ENCODE measurements around the gene ARID1B. TPM values are rescaled to one million over a fixed set of nuclear protein-coding genes. Genes with fewer than 3 reads are reported as not detected.

The ARID1B gene
- total and polyA plus RNA-seq, 9 of the 15 experiments (the other 6 are each of a cell fraction or from before 2014, with no cell fraction given): 12.5 to 50.5 (median 25.8) TPM

- ChIA-PET POLR2A (interaction anchor here (1.1 to 2.4 kb wide), 2 partner anchors 8 to 12 kb away, joined by 4 to 6 read pairs; no protein-coding TSS in a partner anchor), CTCF (ENCODE audit: low intra/inter-chr PET ratio) (no interaction called here)
- TSS peak; percentile 71 for BruUV-seq (replicated peaks)
- WGBS (ENCODE audit: insufficient coverage, low coverage, missing lambda C conversion rate): 13% methylated on average over 8 of the region's 8 CpGs
- Histone ChIP-seq H3K36me3 (ENCODE audit: control insufficient read depth, insufficient read depth, low read length) (no peaks in the 10 kb centered on the region), H4K20me1 (replicated peaks; ENCODE audit: control insufficient read depth, insufficient read depth, low read length) (no peaks in the 10 kb centered on the region), H3K9me3 (replicated peaks; ENCODE audit: control insufficient read depth, insufficient read depth, low read depth, low read length) (no peaks in the 10 kb centered on the region), H3K4me2 (ENCODE audit: insufficient read depth, low read length) (peak overlapping the region; percentile 86), H3K27me3 (ENCODE audit: control insufficient read depth in 2 of 2, insufficient read depth in 2 of 2, low read length in 2 of 2) (no peaks in the 10 kb centered on the region), H3K9ac (ENCODE audit: insufficient read depth in 1 of 2, low read depth in 2 of 2, low read length in 2 of 2) (peak overlapping the region; percentile 88 to 93; a peak in 3 of 4 replicates), H3K79me2 (ENCODE audit: control insufficient read depth, insufficient read depth, low read length) (peaks cover 46% of the 10 kb centered on the region), H3K27ac (ENCODE audit: extremely low read depth, low read depth, low read length) (peak overlapping the region; percentile 95), H3K4me3 (peak overlapping the region; percentile 62), H3K4me1 (replicated peaks in 1 of 2; ENCODE audit: control insufficient read depth in 2 of 2, insufficient read depth in 2 of 2, low read length in 2 of 2) (peaks cover 8 to 18% of the 10 kb centered on the region in 2 experiments; a peak in 3 of 5 replicates), H3K9me1 (ENCODE audit: control insufficient read depth, insufficient read depth, low read length) (no peaks in the 10 kb centered on the region), H2AFZ (ENCODE audit: low read depth, low read length) (peak overlapping the region; percentile 93)
- no peak for ATAC-seq
- peak; percentile 71 for FAIRE-seq
- DNase-seq (ENCODE audit: extremely low read depth in 1 of 4, low spot score in 3 of 4): peak in 1 of 4 experiments; percentile 66
- intact Hi-C loops (cut with micrococcal nuclease): loop anchor here (1.0 to 5.0 kb wide), 3 partner anchors 56 to 214 kb away; no protein-coding TSS in a partner anchor
- in situ Hi-C loops (cut with MboI): no loop called here
- TF ChIP-seq E2F1 (CRISPR knock-in tag; IDR thresholded peaks at IDR 0.05) (0 out of 2 replicates have a peak, but pooled peaks have one; percentile 32), LEF1 (IDR thresholded peaks at IDR 0.05) (0 out of 2 replicates have a peak, but pooled peaks have one; percentile 24), CREB3L1 (IDR thresholded peaks at IDR 0.05; ENCODE audit: borderline replicate concordance, low read depth) (no peak), SREBF1 (IDR thresholded peaks at IDR 0.05; ENCODE audit: borderline replicate concordance, low read depth, low read length) (no peak), SAFB2 (IDR thresholded peaks at IDR 0.05; ENCODE audit: borderline replicate concordance, low read depth, low read length, severe bottlenecking) (no peak), E2F3 (CRISPR knock-in tag; IDR thresholded peaks at IDR 0.05) (no peak), GTF2A2 (tag; IDR thresholded peaks at IDR 0.05) (no peak), ILK (tag; IDR thresholded peaks at IDR 0.05; ENCODE audit: borderline replicate concordance, low read depth) (no peak), FOXM1 (IDR thresholded peaks at IDR 0.05; ENCODE audit: low read depth) (peak; percentile 41; the same call in 1 of the 2 replicates), FOXM1 (CRISPR knock-in tag; IDR thresholded peaks at IDR 0.05; ENCODE audit: low read depth) (no peak), ZNF133 (CRISPR knock-in tag; IDR thresholded peaks at IDR 0.05) (no peak), ZNF695 (CRISPR knock-in tag; IDR thresholded peaks at IDR 0.05) (no peak), MEIS2 (IDR thresholded peaks at IDR 0.05; ENCODE audit: partially characterized antibody) (peak; percentile 92), PCBP1 (IDR thresholded peaks at IDR 0.05; ENCODE audit: low read depth, low read length, poor library complexity, severe bottlenecking) (no peak), HDAC2 (IDR thresholded peaks at IDR 0.05) (peak; percentile 71), ZBTB7A (IDR thresholded peaks at IDR 0.05; ENCODE audit: borderline replicate concordance, control insufficient read depth, low read depth, low read length) (no peak), PHTF2 (CRISPR knock-in tag; IDR thresholded peaks at IDR 0.05) (no peak), ZKSCAN8 (CRISPR knock-in tag; IDR thresholded peaks at IDR 0.05) (peak; percentile 100), SMAD4 (CRISPR knock-in tag; conservative IDR thresholded peaks at IDR 0.05) (no peak), ZFP91 (CRISPR knock-in tag; IDR thresholded peaks at IDR 0.05) (no peak), SOX6 (IDR thresholded peaks at IDR 0.05) (no peak)
Observed at GRCh38 chr6:156776470-156776839, 723 bp upstream of the ARID1B start.
